GM18909 (cell line): ENCODE results near the gene TAS2R30.

Experiments used
- ATAC-seq: cut with Tn5 transposase; IDR thresholded peaks from one replicate; pipeline ENCODE4 v1.9.1; 2021; ENCODE audit warnings: mild to moderate bottlenecking; ENCODE audit not compliant: unreplicated experiment, poor library complexity

Gene TAS2R30, protein sequence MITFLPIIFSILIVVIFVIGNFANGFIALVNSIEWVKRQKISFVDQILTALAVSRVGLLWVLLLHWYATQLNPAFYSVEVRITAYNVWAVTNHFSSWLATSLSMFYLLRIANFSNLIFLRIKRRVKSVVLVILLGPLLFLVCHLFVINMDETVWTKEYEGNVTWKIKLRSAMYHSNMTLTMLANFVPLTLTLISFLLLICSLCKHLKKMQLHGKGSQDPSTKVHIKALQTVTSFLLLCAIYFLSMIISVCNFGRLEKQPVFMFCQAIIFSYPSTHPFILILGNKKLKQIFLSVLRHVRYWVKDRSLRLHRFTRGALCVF

GRCh38 chr12:11134305-11134704 lies at the start of gene TAS2R30:
TAS2R30 (minus strand) TSS chr12:11134644; CDS start chr12:11134244, 400 bp downstream.
- ATAC-seq = no peak

DNA sequence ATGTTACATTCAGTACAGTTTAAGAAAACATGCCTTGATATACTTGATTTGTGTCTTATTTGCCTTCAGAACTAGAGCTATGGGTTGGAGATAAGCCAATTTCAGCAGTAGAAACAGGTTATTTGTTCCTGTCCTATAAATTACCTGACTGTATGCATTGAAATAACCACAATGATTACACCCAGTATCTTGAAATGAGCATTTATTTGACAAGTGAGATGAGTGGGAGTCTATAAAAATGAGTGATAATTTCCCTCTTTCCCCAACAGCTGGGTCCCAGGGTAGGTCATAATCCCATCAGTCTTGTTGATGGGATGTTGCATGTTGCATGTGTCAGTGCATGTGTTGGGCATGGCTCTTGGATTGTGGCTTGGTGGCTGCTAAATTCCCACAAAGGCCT lies 48.6 kb upstream of the TAS2R30 start:
- ATAC-seq = no peak

GRCh38 chr12:11182529-11182928 lies 48.1 kb upstream of the TAS2R30 start:
- no peak for ATAC-seq

DNA sequence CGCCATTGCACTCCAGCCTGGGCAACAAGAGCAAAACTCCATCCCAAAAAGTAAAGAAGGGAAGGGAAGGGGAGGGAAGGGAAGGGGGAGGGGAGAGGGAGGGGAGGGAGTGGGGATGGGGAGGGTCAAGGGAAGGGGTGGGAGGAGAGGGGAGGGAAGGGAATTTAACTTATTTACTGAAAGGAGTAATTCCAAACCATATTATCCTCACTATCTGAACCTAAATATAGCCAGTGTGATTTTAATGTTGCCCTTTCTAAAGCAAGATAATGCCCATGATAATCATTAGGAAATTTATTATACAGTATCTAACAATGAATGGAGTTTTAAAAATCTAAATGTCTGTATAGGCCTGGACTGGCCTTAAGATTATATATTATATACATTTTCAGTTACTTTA lies 43.8 kb upstream of the TAS2R30 start:
- ATAC-seq = no peak

- ATAC-seq = no peak
Observed at GRCh38 chr12:11174022-11174421, 39.6 kb upstream of the TAS2R30 start.

DNA sequence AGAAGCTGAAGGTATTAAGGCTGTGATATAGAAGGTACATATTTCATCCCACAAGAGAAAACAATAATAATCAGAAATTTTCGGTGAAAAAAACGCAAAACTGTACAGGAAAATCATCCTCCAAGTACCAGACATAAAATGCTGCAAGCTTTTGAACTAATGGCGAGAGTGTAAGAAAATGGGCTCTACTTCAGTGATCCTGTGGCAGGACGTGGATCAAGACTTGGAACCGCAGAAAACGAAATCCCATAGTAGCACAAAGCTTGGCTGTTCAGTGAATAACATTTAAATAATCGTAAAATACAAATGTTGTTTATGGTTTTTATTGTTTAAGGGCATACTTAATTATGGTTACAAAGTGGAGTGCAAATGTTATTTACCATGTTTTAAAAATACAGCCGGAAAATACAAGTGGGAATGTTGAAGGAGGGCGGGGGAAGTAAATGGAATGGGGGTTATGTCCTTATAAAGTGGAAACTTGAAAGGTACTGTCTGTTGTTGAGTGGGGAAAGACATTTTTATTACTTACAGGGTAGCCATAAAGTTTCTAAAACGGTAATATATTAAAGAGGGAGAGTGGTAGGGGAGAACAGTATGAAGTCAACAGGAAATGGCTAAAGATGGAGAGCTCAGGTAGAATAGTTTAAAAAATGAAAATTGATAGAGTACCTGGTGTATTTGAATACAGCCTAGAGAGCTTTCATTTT lies 37.7 kb upstream of the TAS2R30 start:
- no peak for ATAC-seq

DNA sequence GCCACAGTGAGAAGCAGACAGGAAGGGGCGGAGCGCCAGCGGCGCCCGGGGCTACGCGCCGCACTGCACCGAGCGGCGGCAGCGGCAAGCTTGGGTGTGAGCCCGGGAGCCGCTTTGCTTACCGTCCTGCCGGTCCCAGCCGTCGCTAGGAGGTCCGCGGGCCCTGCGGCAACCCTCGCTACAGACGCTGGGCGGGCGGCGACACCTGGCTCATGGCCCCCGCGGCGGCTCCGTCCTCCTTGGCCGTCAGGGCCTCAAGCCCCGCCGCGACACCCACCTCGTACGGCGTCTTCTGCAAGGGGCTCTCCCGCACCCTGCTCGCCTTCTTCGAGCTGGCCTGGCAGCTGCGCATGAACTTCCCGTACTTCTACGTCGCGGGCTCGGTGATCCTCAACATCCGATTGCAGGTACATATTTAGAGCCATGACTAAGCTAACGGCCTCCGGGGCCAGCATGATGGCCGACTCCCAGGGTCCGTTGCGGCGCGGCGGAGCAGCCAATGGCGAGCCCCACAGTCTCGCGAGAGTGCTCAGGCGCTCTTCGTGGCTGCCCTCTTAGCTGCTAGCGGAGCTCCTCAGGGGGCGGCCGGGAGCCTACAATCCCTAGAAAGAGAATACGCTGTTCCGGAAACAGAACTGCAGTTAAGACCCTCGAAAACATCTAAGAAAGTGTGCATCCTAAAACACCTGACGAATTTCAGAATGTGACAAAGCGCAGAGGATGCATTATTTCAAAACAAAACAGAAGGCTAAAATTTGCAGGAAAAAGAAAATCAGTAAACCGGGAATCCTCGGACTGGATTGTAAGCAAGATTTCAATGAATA lies 36.9 kb upstream of the TAS2R30 start, which contains the start of gene SMIM10L1:
TSS of gene SMIM10L1 (plus strand) at position 50 of the 824 bp plus-strand sequence. CDS start at position 213, 163 bp downstream.
- peak; percentile 98 for ATAC-seq

DNA sequence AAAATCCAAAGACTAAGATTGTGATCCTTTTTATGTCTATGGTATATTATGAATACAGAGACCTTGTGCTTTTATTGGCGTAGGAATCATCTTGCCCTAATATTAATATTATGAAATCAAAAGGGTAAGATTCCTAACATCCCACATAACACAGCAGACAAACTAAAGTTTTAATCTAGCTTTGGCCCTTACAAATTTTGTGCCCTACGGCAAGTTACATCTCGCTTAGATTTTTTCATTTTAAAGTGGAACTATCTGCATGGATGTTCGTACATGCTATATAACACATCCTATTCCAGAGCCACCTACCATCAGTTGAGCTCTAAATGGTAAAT lies 36.3 kb upstream of the TAS2R30 start:
- ATAC-seq = no peak

DNA sequence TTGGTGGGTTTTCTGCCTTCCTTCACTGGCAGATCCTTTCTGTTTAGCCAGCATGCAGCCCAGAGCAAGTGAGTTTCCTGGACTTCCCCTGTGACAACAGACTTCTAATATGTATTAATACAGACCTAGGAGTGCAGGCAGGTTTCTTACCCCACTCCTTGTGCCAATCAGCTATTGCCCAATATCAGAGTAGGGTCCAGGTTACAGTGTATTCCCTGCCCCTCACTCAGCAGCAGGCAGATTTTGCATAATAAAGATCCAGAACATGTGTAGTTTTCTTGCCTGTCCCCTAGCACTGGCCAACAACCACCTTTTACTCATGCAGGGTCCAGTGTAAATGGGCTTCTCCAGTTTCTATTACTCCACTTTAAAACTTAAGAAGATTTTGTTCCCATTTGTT lies 31.9 kb upstream of the TAS2R30 start:
- ATAC-seq = no peak

GRCh38 chr12:11164384-11164783 lies 29.9 kb upstream of the TAS2R30 start:
- no peak for ATAC-seq

DNA sequence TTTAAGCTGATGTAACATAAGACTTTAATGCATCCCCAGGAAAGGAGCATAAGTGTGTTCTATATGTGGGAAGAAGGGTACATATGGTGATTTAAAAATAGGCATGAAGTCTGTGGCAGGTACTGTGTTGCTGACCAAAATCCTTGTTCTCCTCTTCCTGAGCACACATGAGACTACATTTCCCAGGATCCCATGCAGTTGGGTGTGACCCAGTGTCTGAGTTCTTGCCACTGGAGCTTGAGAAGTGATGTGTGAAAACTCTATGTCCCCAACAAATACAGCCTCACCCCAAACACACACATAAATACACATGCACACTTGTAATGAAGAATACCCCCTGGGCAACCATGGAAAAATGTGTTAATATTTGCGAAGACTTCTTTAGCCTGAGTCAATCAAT lies 28.1 kb upstream of the TAS2R30 start:
- no peak for ATAC-seq

DNA sequence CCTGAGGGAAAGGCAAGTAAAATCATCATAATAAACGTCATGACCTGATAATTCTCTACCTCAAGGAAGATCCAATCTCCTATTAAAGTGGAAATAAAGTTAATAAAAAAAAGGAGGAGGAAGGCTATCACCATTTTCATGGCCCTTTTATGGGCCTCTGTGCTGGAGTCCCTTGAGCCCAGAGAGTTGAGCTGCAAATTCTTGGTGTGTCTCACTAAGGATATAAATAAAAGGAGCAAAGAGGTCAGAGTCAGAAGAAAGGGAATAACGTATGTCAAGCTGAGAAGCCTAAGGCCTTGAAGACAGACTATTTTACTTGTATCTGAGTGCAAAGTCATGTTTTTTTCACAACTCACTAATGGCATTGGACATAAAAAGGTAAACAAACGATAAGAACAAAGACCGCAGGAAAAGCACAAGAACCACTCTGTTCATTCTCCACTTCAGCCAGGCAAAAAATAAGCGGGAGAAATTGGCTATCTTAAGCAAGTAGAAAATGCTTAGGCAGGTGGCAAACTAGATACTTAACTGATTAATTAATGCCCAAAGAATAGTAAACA lies 24.5 kb upstream of the TAS2R30 start:
- no peak for ATAC-seq

DNA sequence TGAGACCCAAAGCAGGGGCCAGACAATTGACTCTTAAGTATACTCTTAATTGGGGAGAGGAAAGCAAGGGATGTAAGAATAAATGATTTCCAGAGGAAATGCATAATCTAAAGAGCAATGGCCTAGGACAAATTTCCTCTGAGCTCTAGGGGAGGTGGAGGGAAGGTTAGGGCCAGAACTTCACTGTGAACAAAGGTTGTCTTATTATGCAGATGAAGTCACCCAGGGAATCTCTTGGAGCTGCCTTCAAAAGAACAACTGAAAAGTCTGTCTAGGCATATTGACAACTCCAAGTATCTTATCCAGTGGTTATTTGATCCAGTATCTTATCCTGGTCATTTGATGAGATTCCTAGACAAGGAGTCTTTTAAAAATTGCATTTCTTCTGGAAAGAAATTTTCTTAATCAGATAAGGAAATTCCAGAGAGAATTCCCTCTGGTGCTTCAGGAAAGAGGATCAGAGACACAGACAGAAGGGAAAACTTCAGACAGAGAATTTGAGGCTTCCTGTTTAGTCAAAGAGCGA lies 20.0 kb upstream of the TAS2R30 start:
- no peak for ATAC-seq

DNA sequence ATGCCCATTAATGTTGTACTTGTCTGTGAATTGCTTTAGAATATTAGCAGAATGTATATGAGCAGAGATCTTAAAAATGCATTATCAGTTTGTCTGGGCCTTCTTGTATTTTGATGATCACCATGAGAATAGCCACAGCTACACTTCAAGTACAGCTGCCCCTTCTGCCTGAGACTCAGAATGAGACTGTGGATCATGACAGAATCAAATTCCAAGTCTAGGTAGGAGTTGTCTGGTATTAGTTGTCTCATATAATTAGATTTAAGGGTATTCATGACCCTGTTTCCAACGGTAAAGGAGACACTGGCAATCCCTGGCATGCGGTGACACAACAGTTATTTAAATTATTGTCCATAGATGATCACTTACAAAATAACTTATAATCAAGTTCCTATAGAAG lies 18.3 kb upstream of the TAS2R30 start:
- no peak for ATAC-seq

DNA sequence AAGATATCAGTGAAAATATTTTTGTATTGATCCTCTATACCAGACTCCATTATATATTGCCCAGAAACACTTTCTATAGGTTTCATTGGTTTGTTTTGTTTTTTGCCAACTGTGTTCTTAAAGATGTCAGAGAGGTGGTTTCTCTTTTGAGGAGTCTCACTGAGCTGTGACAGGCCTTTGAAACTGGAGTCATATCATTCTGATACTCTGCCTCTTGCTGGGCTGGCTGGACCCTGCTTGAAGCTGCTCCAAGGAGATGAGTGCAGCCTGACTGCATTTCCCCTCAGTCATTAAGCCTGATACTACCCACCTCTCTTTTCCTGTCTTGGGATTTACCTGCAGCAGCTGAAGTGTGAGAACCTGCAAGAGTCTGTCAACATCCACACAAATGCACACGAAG lies 16.4 kb upstream of the TAS2R30 start:
- no peak for ATAC-seq

- no peak for ATAC-seq
Observed at GRCh38 chr12:11147420-11147819, 13.0 kb upstream of the TAS2R30 start.

DNA sequence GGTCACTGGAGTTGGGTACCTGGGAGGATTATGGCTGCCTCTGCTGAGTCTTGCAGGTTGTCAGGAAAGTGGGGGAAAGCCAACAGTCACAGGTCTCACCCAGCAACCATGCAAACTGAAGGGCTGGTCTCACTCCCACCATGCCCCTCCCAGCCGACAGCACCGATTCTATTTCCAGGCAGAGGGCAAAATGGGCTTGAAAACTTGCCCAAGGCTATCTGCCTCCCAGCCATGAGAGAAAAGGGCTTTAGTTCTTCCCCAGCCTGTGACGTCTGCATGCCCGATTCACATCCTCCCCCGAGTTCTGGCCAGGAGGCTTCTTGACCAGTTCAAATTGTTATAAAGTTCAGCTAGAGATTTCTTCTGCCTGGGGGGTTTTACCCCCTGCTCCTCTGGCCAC lies 9.9 kb upstream of the TAS2R30 start:
- no peak for ATAC-seq

GRCh38 chr12:11143352-11143751 lies 8.9 kb upstream of the TAS2R30 start:
- ATAC-seq = no peak

DNA sequence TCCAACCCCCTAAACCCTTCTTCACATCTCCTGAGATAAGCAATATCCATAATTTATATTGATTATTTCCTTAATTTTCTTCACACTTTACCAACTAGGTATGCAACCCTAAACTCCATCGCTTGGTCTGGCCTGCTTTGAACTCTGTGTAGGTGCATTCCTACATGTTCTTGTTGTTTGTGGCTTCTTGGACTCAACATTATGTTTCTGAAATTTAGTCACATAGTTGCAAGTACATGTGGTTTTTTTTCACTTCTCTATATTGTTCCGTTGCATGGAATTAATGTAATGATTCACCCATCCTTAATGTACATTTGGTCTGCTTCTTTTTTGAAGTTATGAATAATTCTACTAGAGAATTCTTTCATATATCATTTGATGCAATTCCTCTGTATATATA lies 1.6 kb upstream of the TAS2R30 start:
- no peak for ATAC-seq

- no peak for ATAC-seq
Observed at GRCh38 chr12:11133816-11134215, 628 bp downstream of the TAS2R30 start.

- no peak for ATAC-seq
Observed at GRCh38 chr12:11133162-11133561, 1.3 kb downstream of the TAS2R30 start.
